Activated gamma-delta T cell treated with Interleukin-2 at 50 U/mL for 16 hours (primary cell): ENCODE measurements around the gene CFAP20.

ENCODE experiments used
- DNase-seq: peaks from one replicate; pipeline ENCODE4 v3.0.0-alpha.2; 2020

Gene CFAP20

GRCh38 chr16:58123896-58124600, 5.1 kb downstream of the CFAP20 start:
- no peak for DNase-seq

- DNase-seq: no peak
These were observed 8.0 kb downstream of the CFAP20 start for GRCh38 chr16:58121132-58121531.

DNA sequence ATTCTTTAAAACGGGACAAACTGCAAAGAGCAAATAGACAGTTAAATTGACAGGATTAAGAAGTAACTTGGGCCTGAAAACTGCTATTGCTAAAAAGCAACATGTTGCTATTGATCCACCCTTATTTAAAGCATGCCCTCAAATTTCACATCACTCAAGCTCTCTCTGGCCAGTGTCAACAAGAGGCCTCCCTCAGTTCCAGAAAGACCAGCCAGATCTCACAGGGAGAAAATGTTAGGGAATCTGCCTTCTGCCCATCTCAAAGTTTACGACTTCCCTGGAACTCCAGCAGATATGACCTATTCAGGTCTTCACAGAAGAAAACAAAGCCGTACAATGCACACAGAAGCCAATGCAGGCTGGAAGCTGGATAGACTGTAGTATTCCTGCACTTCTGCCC, 8.9 kb downstream of the CFAP20 start:
- no peak for DNase-seq

GRCh38 chr16:58119509-58119845, 9.7 kb downstream of the CFAP20 start:
- no peak for DNase-seq

DNA sequence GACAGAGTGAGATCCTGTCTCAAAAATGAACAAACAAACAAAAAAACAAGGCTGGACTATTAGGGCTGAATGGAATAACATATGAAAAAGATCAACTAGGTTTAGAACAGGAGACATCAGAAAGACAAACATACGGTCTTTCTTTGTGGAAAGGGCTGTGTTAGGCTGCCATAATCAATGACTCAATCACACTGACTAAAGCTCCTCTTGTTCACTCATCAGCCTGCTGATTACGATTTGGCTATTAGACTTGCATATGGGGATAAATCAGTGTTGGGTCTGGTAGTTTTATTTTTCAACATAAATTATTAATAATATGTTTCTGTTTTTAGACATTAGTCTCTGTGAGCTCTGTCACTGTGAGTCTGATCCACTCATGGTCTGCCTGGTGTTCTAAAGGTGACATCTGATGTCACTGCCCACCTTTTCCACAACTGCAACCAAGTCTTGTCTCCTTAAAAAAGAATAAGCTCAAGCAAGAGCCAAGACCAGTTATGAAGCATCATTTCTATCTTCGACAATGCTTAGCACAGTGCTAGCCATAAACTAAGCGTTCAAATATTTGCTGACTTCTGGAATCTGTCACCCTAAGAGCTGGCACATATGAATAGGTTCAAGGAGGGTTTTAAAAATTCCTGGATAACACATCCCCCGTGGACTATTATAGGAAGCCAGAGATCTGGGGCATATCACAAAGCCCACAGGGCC, 10.2 kb downstream of the CFAP20 start:
- no peak for DNase-seq

- DNase-seq: no peak
These were observed 12.7 kb downstream of the CFAP20 start for GRCh38 chr16:58116529-58116928.

GRCh38 chr16:58116081-58116480, 13.1 kb downstream of the CFAP20 start:
- DNase-seq: no peak

- DNase-seq: no peak
These were observed 14.1 kb downstream of the CFAP20 start for GRCh38 chr16:58114827-58115825.

GRCh38 chr16:58111302-58111627, 17.9 kb downstream of the CFAP20 start:
- no peak for DNase-seq

DNA sequence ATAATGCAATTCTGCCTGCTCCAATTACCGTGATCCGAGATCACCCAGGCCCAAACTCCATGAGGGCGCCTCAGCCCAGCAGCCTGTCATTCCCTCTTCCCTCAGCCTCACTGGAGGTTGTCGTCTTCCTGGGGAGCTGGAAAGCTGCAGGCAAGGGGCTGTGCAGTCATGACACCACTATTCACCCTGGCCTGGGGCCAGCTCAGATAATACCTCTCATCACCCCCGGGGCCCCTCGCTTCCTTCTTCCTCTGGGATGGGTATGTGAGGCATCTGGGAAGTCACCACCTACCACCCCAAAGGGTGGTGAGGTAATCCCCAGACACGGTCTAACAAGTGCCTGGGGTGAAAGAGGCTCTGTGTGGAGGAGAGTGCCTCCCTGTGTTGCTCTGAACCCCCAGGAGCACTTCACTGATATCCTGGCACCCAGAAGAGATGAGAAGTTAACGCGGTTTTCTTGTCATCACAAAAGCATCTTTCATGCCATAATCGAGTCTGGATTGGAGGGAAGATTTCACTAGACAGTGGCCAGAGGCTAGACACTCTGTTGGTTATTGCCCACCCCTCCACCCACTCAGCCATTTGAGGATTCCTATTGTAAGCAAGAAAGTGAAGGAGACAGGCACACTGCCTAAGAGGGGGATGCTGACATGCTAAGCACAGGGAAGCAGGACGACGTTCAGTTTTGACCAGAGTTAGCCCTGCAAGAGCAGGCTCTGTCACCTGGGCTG, 18.4 kb downstream of the CFAP20 start:
- DNase-seq: no peak

DNA sequence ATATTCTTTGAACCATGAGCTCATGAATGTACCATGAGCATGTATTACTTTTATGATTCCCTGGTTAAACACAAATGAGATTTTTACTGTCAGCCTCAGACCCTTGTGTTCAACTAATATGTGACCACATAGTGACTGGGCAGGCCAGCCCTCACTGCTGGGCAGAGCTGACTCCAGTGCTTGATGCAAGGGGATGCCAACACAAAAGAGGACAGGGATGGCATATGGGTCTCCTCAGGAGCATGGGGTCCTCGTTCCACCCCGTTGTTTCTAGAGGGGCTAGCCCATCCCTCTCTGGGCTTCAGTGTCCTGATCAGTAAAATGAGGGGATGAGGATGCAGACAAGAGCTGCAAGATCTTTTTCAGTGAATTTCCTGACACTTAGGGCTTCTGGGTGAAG, 19.3 kb downstream of the CFAP20 start:
- no peak for DNase-seq

- no peak for DNase-seq
These were observed 19.9 kb downstream of the CFAP20 start for GRCh38 chr16:58109330-58109729.

GRCh38 chr16:58107709-58108108, 21.5 kb downstream of the CFAP20 start:
- no peak for DNase-seq

DNA sequence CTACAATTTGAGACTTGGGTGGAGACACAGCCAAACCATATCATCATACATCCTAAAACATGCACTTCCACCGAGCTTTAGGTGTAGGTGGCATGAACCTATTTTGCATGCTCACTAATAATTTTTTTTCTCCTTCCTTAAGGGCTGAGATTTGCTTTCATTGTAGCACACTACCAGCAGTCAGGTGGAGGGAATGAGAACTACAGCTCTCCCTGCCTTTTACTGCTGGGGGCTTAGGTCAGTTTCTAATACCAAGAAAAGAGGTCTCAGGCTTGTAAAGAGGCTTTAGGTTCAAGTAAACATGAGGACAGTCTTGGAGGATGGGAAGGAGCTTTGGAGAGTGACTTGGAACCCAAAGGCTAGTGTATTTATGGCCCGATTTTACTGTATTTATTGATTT, 22.0 kb downstream of the CFAP20 start:
- no peak for DNase-seq

DNA sequence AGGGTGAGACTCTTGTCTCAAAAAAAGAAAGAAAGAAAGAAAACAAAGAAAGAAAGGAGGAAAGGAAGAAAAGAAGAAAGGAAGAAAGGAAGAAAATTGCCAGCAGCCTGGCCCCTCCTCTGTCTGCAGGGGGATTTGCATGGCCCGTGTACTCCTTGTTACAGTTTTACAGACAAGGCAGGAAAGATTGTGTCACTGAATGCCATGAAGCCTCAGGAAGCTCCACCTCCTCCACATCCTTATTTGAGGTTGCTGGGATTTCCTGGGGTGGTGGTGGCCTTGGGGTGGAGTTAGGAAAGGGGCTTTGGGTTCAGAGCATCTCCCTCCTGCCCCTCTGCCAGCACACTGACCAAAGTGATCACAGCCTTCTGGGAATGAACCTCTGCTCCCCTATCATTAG, 23.6 kb downstream of the CFAP20 start:
- DNase-seq: no peak

DNA sequence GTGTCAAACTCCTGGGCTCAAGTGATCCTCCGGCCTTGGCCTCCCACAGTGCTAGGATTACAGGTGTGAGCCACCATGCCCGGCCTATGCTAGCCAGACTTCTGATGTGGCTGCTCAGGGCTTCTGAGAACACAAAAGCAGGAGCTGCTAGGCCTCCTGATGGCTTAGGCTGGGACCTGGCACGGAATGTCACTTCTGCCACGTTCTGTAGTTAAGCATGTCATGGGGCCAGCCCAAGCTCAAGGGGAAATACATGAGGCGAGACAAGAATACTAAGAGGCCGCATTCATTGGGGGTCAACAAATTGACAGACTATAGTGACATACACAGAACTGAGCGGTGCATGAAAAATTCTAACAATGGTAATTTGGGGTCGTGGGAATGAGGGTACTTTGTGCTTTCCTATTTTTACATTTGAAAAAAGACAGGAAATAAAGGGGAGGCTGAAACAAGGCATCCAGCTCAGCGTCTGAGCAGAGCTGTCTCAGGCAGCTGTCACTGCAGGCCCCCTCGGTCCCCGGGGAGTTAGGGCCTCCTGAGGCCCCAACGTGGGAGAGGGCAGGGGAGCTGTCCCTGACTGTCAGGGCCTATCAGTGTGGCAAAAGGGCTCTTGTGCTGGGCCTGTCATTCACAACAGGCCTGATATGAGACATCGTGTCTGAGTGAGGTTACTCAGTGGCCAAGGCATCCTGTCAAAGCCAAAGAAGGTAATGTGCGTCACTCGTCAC, 26.4 kb downstream of the CFAP20 start:
- DNase-seq: no peak

DNA sequence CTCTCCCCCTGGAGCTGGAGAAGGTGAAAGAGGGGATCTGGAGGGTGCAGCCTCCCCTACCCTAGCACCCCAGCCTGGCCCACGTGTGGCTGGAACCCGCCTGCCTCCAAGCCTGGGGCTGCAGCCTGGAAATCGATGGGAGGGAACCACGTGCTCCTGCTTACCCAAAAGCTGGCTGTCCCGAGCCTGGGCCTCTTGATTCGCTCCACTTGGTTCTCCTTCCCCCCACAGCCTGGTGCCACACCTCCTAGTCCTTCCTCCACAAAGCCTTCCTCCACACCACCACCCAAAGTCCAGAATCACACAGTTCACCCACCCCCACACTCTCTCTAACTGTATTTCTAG, 29.3 kb downstream of the CFAP20 start:
- no peak for DNase-seq

DNA sequence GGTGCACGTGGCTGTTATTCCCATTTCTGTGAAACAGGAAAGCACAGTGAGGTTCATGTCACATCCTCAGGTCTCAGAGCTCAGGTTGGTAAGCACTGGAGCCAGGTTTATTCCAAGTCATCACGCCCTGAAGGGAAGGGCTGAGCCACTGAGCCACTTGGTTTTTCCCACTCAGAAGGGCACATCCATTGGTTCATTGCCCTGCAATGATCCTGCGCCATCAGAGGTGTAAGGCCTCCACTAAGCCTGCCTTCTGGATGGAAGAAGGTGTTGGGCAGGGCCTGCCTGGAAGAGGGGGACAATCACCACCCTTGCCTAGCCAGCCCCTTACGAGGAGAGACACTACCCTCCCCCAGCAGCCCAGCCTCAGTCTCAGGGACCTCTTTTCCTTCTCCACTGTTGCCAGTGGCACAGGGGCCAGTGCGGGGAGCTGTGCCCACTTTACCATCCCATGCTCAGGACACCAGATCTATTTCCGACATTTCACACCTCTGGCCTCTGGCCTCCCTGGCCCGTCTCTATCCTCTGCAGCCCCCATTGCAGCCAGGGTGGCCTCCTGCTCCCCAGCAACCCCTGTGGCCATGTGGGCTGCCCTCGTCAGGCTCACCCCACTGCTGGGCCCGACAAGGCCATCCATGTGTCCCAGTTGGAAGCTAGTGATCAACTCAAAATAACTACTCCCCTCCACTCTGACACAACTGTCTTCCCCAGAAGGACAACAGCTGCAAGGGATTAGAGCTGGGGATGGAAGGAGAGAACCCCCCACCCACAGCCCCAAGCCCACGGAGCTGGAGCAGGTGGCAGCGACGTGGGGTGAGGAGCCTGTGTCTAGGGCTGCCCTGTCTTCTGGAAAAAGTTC, 29.9 kb downstream of the CFAP20 start:
- no peak for DNase-seq

DNA sequence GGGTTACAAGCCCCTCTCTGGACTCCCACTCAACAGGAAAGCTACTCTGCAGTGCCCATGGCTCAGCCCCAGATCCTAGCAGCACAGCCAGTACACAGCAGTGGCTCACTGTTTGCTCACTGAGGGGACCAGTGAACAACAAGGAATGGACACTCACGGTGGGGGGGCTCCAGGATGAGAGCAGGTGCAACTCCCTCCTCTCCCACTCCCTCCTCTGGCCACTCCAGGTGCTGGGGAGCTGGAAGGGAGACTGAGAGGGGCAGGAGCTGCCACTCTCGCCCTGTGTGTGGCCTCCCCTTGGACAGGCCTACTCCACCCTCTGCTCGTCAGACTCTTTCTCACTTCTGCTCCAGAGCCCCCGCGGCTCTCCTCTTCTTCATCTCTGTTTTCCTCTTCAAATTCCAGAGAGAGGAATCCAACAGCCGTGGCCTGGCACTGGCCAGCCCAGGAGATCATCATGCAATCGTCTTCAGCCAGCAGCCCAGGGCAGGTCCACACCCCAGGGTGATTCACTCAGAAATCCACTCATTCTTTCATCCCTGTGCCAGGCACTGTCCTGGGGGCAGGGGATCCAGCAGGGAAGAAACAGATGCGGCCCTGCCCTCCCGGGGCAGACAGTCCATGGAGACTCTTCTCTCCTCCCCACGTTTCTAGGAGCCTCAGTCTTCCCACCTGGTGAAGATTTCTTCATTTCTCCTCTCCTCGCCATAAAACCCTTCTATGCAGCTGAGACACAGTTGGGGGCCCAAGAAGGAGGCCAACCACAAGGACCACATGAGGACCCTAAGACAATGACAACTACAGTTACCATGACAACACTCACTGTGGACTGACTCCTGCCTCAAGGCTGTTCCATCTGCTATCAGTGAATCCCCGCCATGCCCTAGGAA, 30.7 kb downstream of the CFAP20 start:
- DNase-seq: no peak

- no peak for DNase-seq
These were observed 32.9 kb downstream of the CFAP20 start for GRCh38 chr16:58096249-58096648.
